Measurements from ENCODE around the gene ANKRD23. TPM values are rescaled to one million over a fixed set of nuclear protein-coding genes. Genes with fewer than 3 reads are reported as not detected.
A peak's percentile ranks its signal among the peaks of the same experiment; 100 is the strongest.

Gene ANKRD23
- total and polyA plus RNA-seq, 2 of the 4 experiments (the other 2 are of a cell fraction), result 0.54 to 1.5 TPM

- no peak overlapping the region for H2BK15ac ChIP-seq (ENCODE audit: low read depth, low read length)
- intact Hi-C loops (cut with micrococcal nuclease) (loop anchor here (1.0 kb wide), 1 partner anchor 82 kb away; no protein-coding TSS in a partner anchor), in situ Hi-C loops (cut with MboI; ENCODE audit: low sequenced_read_pairs) (loop anchor here (25.0 kb wide), 1 partner anchor 243 kb away; the partner anchor contains the start of gene ANKRD36), dilution Hi-C loops (cut with HindIII; ENCODE audit: low sequenced_read_pairs, unreplicated experiment) (no loop called here)
- peak overlapping the region; percentile 53; the same call in 1 of the 2 replicates for H3K18ac ChIP-seq (ENCODE audit: low read depth, low read length)
- H3K27me3 ChIP-seq (ENCODE audit: control insufficient read depth, insufficient read depth, low read length), result no peaks in the 10 kb centered on the region
- peak overlapping the region; percentile 100 for H2AK9ac ChIP-seq (replicated peaks; ENCODE audit: low read depth, low read length, poor library complexity)
- peaks cover 5 to 40% of the 10 kb centered on the region in 2 experiments for H3K79me1 ChIP-seq (ENCODE audit: low read depth in 1 of 2, low read length in 2 of 2)
- no peak overlapping the region for H3K23ac ChIP-seq (ENCODE audit: low read depth, low read length)
- H2BK20ac ChIP-seq (ENCODE audit: low read depth, low read length), result no peak overlapping the region
- peak overlapping the region; percentile 52 to 76; a peak in 2 of 4 replicates for H4K8ac ChIP-seq (ENCODE audit: low read depth in 2 of 2, low read length in 2 of 2)
- ChIA-PET POLR2A (ENCODE audit: unreplicated experiment) (no interaction called here), CTCF (interaction anchor here (3.6 kb wide), 1 partner anchor 11 kb away, joined by 20 read pairs; the partner anchor contains the start of gene ANKRD39)
- H4K5ac ChIP-seq (ENCODE audit: low read depth, low read length), result no peak overlapping the region; the same call in 1 of the 2 replicates
- peak overlapping the region; percentile 89 for H2BK5ac ChIP-seq (ENCODE audit: low read depth, low read length, poor library complexity, severe bottlenecking)
- no TSS peak for BruUV-seq (replicated peaks)
- DNase-seq, result peak; percentile 74
- H3K36me3 ChIP-seq (ENCODE audit: control insufficient read depth, insufficient read depth, low read length), result peaks cover 29% of the 10 kb centered on the region
- WGBS, 2 experiments (ENCODE audit: extremely low coverage in 2 of 2, insufficient read length in 1 of 2), result 1% methylated on average over 41 of the region's 64 CpGs; no CpG with 5 or more reads in 1 of the 2 experiments
- H3K4me1 ChIP-seq (ENCODE audit: control insufficient read depth, insufficient read depth, low read length), result peaks cover 7% of the 10 kb centered on the region; the same call in 1 of the 2 replicates
- H2BK120ac ChIP-seq (ENCODE audit: low read depth, low read length), result no peak overlapping the region
- peak; percentile 0; the same call in 1 of the 2 replicates for TF ChIP-seq MXI1 (IDR thresholded peaks at IDR 0.05; ENCODE audit: borderline replicate concordance, low read depth, low read length)
- TF ChIP-seq POLR2A (IDR thresholded peaks at IDR 0.05; ENCODE audit: low read depth, low read length), result peak; percentile 34; the same call in 1 of the 2 replicates
- TF ChIP-seq CTCF (conservative IDR thresholded peaks at IDR 0.05; ENCODE audit: low read depth, low read length), result no peak
- peak; percentile 14; the same call in 1 of the 2 replicates for TF ChIP-seq MAZ (IDR thresholded peaks at IDR 0.05; ENCODE audit: borderline replicate concordance, low read depth, low read length)
- H2AK5ac ChIP-seq (ENCODE audit: low read depth, low read length), result no peak overlapping the region
- H4K20me1 ChIP-seq (ENCODE audit: insufficient read depth, low read length), result peaks cover 35% of the 10 kb centered on the region
- H3K27ac ChIP-seq (ENCODE audit: insufficient read depth, low read length), result peak overlapping the region; percentile 88
- peak overlapping the region; percentile 98 for H2AFZ ChIP-seq (replicated peaks; ENCODE audit: low read length, poor library complexity)
- peak overlapping the region; percentile 32; the same call in 1 of the 2 replicates for H3K4me2 ChIP-seq (ENCODE audit: low read depth, low read length)
- no peaks in the 10 kb centered on the region; the same call in 1 of the 2 replicates for H3K9me1 ChIP-seq (ENCODE audit: insufficient read depth, low read length)
- peak overlapping the region; percentile 94; the same call in 1 of the 2 replicates for H3K4ac ChIP-seq (ENCODE audit: low read depth, low read length)
- H3K56ac ChIP-seq (ENCODE audit: extremely low read depth, insufficient read depth, low read length), result no peak overlapping the region
- H3K4me3 ChIP-seq (ENCODE audit: insufficient read depth, low read depth, low read length), result peak overlapping the region; percentile 87
- H3K9ac ChIP-seq (ENCODE audit: low read depth, low read length), result peak overlapping the region; percentile 94
- ATAC-seq (ENCODE audit: low read depth), result peak; percentile 60
- H3K14ac ChIP-seq (replicated peaks; ENCODE audit: low read depth, low read length), result no peak overlapping the region; the same call in 1 of the 2 replicates
- H3K9me3 ChIP-seq (ENCODE audit: control insufficient read depth, insufficient read depth, low read length), result no peaks in the 10 kb centered on the region
- peak overlapping the region; percentile 84; the same call in 1 of the 2 replicates for H4K91ac ChIP-seq (ENCODE audit: insufficient read depth, low read depth, low read length)
These were observed 25.5 kb upstream of the ANKRD23 start for GRCh38 chr2:96869281-96869821.

Data from IMR-90 (cell line).